DND-41 (cell line): ENCODE measurements around the gene SMOC2.

Experiments
- EZH2 ChIP-seq: IDR thresholded peaks from 3 replicates; pipeline ENCODE4 v1.6.1; 2012; ENCODE audit warnings: borderline replicate concordance, low read depth, mild to moderate bottlenecking, moderate library complexity, low read length, inconsistent platforms; ENCODE audit not compliant: severe bottlenecking
- TF ChIP-seq, protein P1 (sequence below): IDR thresholded peaks from 2 replicates; pipeline ENCODE4 v1.5.1; 2012; ENCODE audit warnings: borderline replicate concordance, low read length, moderate library complexity, mild to moderate bottlenecking; ENCODE audit not compliant: poor library complexity, severe bottlenecking; ENCODE audit errors: extremely low read depth

DNA sequence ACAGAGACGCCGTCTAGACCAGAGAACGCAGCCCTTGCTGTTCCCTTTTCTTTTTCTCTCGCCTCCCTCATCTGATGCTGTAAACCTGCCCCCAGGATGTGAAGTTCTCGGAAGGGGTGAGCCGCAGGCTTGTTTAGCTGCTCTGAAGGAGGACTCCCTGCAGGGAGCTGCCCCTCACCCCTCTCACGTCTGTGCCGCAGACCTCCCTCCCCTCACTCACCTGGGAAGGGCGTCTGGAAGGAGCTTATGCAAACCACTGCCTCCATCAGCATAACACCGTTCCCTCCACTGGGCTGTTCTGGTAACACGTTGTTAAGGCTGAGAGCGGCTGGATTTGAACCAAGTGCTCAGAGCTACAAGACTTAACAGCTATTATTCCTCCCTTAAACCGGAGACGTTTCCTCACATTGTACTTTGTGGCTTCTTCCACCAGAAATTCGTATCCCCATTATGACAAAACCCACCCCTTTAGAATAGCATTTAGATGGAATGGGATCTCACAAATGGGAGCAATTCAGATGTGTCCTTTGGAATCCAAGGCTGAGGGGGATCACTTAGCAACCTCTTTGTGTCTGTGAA is 99.8 kb downstream of the SMOC2 start:
- TF ChIP-seq, protein P1, sequence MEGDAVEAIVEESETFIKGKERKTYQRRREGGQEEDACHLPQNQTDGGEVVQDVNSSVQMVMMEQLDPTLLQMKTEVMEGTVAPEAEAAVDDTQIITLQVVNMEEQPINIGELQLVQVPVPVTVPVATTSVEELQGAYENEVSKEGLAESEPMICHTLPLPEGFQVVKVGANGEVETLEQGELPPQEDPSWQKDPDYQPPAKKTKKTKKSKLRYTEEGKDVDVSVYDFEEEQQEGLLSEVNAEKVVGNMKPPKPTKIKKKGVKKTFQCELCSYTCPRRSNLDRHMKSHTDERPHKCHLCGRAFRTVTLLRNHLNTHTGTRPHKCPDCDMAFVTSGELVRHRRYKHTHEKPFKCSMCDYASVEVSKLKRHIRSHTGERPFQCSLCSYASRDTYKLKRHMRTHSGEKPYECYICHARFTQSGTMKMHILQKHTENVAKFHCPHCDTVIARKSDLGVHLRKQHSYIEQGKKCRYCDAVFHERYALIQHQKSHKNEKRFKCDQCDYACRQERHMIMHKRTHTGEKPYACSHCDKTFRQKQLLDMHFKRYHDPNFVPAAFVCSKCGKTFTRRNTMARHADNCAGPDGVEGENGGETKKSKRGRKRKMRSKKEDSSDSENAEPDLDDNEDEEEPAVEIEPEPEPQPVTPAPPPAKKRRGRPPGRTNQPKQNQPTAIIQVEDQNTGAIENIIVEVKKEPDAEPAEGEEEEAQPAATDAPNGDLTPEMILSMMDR, result no peak
- no peak for TF ChIP-seq EZH2
